ENCODE results near the gene CCN5. TPM values are rescaled to one million over a fixed set of nuclear protein-coding genes. Genes with fewer than 3 reads are reported as not detected.
A peak's percentile ranks its signal among the peaks of the same experiment; 100 is the strongest.

CCN5 gene
- total RNA-seq, 1 donor from 2014 or later, result 37.0 TPM

- no peaks in the 10 kb centered on the region for H3K27me3 ChIP-seq (ENCODE audit: low read depth)
These were observed 13.8 kb downstream of the CCN5 start for GRCh38 chr20:44728801-44729443.

GRCh38 chr20:44730441-44730840 lies 15.3 kb downstream of the CCN5 start:
- Histone ChIP-seq H3K4me1 (peaks cover 51% of the 10 kb centered on the region), H3K36me3 (no peaks in the 10 kb centered on the region), H3K9me3 (replicated peaks) (no peaks in the 10 kb centered on the region), H3K27me3 (ENCODE audit: low read depth) (no peaks in the 10 kb centered on the region), H3K4me3 (no peak overlapping the region), H3K27ac (replicated peaks) (peak overlapping the region; percentile 81)
- peak; percentile 0 for DNase-seq
- intact Hi-C loops (cut with micrococcal nuclease), result no loop called here
- TF ChIP-seq, protein P1, sequence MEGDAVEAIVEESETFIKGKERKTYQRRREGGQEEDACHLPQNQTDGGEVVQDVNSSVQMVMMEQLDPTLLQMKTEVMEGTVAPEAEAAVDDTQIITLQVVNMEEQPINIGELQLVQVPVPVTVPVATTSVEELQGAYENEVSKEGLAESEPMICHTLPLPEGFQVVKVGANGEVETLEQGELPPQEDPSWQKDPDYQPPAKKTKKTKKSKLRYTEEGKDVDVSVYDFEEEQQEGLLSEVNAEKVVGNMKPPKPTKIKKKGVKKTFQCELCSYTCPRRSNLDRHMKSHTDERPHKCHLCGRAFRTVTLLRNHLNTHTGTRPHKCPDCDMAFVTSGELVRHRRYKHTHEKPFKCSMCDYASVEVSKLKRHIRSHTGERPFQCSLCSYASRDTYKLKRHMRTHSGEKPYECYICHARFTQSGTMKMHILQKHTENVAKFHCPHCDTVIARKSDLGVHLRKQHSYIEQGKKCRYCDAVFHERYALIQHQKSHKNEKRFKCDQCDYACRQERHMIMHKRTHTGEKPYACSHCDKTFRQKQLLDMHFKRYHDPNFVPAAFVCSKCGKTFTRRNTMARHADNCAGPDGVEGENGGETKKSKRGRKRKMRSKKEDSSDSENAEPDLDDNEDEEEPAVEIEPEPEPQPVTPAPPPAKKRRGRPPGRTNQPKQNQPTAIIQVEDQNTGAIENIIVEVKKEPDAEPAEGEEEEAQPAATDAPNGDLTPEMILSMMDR (IDR thresholded peaks at IDR 0.05; ENCODE audit: borderline replicate concordance), result no peak

More at GRCh38 chr20:44728801-44729443, 13.8 kb downstream of the CCN5 start:
- TF ChIP-seq, protein P1 (IDR thresholded peaks at IDR 0.05; ENCODE audit: borderline replicate concordance), result no peak
- Histone ChIP-seq H3K4me3 (peak overlapping the region; percentile 34), H3K9me3 (replicated peaks) (no peaks in the 10 kb centered on the region), H3K36me3 (no peaks in the 10 kb centered on the region), H3K4me1 (peaks cover 50% of the 10 kb centered on the region), H3K27ac (replicated peaks) (peak overlapping the region; percentile 81)
- peak; percentile 64 for DNase-seq
- intact Hi-C loops (cut with micrococcal nuclease), result no loop called here

GRCh38 chr20:44731657-44732056 lies 16.5 kb downstream of the CCN5 start:
- peak; percentile 25 for DNase-seq
- Histone ChIP-seq H3K4me3 (no peak overlapping the region), H3K4me1 (peaks cover 59% of the 10 kb centered on the region), H3K27me3 (ENCODE audit: low read depth) (no peaks in the 10 kb centered on the region), H3K27ac (replicated peaks) (peak overlapping the region; percentile 81), H3K9me3 (replicated peaks) (no peaks in the 10 kb centered on the region), H3K36me3 (no peaks in the 10 kb centered on the region)
- intact Hi-C loops (cut with micrococcal nuclease), result no loop called here
- TF ChIP-seq, protein P1 (IDR thresholded peaks at IDR 0.05; ENCODE audit: borderline replicate concordance), result no peak

DNA sequence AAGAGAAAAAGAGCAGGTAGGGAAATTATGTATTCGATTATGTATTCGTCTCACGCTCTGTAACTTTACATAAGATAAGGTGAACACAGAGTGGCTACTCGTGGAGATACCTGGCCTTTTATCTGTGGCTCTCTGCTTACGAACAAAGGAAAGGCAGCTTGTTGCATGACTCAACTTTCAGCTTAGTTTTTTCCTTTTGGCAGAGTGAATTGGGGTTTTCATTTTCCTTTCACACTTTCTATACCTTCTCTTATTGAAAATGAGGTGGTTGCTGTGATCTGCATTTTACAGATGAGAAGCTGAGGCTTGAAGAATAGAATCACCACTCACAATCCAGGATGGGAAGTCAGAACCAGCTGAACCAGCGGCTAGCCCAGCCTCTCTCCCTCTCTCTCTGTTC lies 17.2 kb downstream of the CCN5 start:
- TF ChIP-seq, protein P1 (IDR thresholded peaks at IDR 0.05; ENCODE audit: borderline replicate concordance), result no peak
- intact Hi-C loops (cut with micrococcal nuclease), result no loop called here
- no peaks in the 10 kb centered on the region for H3K9me3 ChIP-seq (replicated peaks)
- no peak overlapping the region for H3K4me3 ChIP-seq
- peak overlapping the region; percentile 52 for H3K27ac ChIP-seq (replicated peaks)
- no peak for DNase-seq
- no peaks in the 10 kb centered on the region for H3K27me3 ChIP-seq (ENCODE audit: low read depth)
- peaks cover 59% of the 10 kb centered on the region for H3K4me1 ChIP-seq
- no peaks in the 10 kb centered on the region for H3K36me3 ChIP-seq

- Histone ChIP-seq H3K4me1 (peaks cover 56% of the 10 kb centered on the region), H3K9me3 (replicated peaks) (no peaks in the 10 kb centered on the region), H3K36me3 (no peaks in the 10 kb centered on the region), H3K4me3 (no peak overlapping the region), H3K27ac (replicated peaks) (no peak overlapping the region), H3K27me3 (ENCODE audit: low read depth) (no peaks in the 10 kb centered on the region)
- TF ChIP-seq, protein P1 (IDR thresholded peaks at IDR 0.05; ENCODE audit: borderline replicate concordance), result peak; percentile 97
- intact Hi-C loops (cut with micrococcal nuclease), result loop anchor here (1.0 kb wide), 1 partner anchor 48 kb away; no protein-coding TSS in a partner anchor
- peak; percentile 60 for DNase-seq
These were observed 18.3 kb downstream of the CCN5 start for GRCh38 chr20:44733341-44734069.
